GM12878 (cell line): Measurements from ENCODE around the gene RCL1. TPM values are rescaled to one million over a fixed set of nuclear protein-coding genes. Genes with fewer than 3 reads are reported as not detected.

ENCODE experiments used
- ATAC-seq: fragments of 200-7000 bp; cut with Tn5 transposase; 3 replicates; pipeline ENCODE4 v1.9.1; 2020; ENCODE audit warnings: mild to moderate bottlenecking, moderate library complexity
- BruUV-seq: library from RNA; stranded (reverse); fragments of 400-500 nt; replicated peaks from 2 replicates; lab custom pipeline; 2021; lab: Mats Ljungman, UMichigan
- CTCF ChIA-PET: fragments of 300-600 bp; sonication (Branson Sonifier 250); formaldehyde crosslinking; extraction: SDS; loops from one replicate; lab custom pipeline; 2021; ENCODE audit warnings: inconsistent platforms; lab: Yijun Ruan, JAX
- POLR2A ChIA-PET: fragments of 350-600 bp; formaldehyde crosslinking; extraction: SDS; loops from one replicate; lab custom pipeline; 2021; ENCODE audit warnings: inconsistent platforms; lab: Charles Lee
- RAD21 ChIA-PET: fragments of 300-600 bp; sonication (Branson Sonifier 250); formaldehyde crosslinking; loops from one replicate; lab custom pipeline; 2023; ENCODE audit warnings: antibody characterized with exemption; ENCODE audit not compliant: unreplicated experiment; lab: Charles Lee
- SMC1A ChIA-PET: fragments of 300-600 bp; sonication (Branson Sonifier 250); formaldehyde crosslinking; loops from one replicate; lab custom pipeline; 2023; ENCODE audit not compliant: unreplicated experiment, uncharacterized antibody; lab: Charles Lee
- DNase-seq: peaks from one replicate; pipeline ENCODE4 v3.0.0-alpha.2; 2011; ENCODE audit warnings: low read depth, low spot score
- FAIRE-seq: peaks from 3 replicates; lab custom pipeline; 2011; peaks lifted over from hg19 to GRCh38; lab: Jason Lieb, UNC
- H2AFZ ChIP-seq: 2 replicates; pipeline ENCODE4 v1.6.0; 2011; ENCODE audit warnings: low read depth, low read length, control low read depth; ENCODE audit not compliant: control insufficient read depth
- H3K27ac ChIP-seq: 2 replicates; pipeline ENCODE4 v1.5.1; 2011; ENCODE audit warnings: control low read depth; ENCODE audit not compliant: control insufficient read depth, insufficient read depth
- H3K27me3 ChIP-seq, 2 experiments: replicated peaks in 1 of 2; 2 replicates each; pipeline versions ENCODE4 v1.6.0 to v1.6.1; 2011; ENCODE audit warnings: low read length in 1 of 2; ENCODE audit not compliant: control insufficient read depth in 2 of 2, insufficient read depth in 2 of 2
- H3K36me3 ChIP-seq, 2 experiments: 2 replicates each; pipeline ENCODE4 v1.5.1; 2011; ENCODE audit warnings: low read length in 1 of 2; ENCODE audit not compliant: control insufficient read depth in 2 of 2, insufficient read depth in 2 of 2
- H3K4me1 ChIP-seq: 2 replicates; pipeline ENCODE4 v1.6.1; 2011; ENCODE audit warnings: mild to moderate bottlenecking, low read length, moderate library complexity, mixed read lengths; ENCODE audit not compliant: control insufficient read depth, insufficient read depth
- H3K4me2 ChIP-seq: 2 replicates; pipeline ENCODE4 v1.6.0; 2011; ENCODE audit warnings: control low read depth; ENCODE audit not compliant: control insufficient read depth, insufficient read depth
- H3K4me3 ChIP-seq: fragments of 200-600 bp; sonication (generic); 2 replicates; pipeline ENCODE4 v1.5.1; 2016
- H3K79me2 ChIP-seq: 2 replicates; pipeline ENCODE4 v1.6.0; 2011; ENCODE audit warnings: low read length; ENCODE audit not compliant: control insufficient read depth, insufficient read depth
- H3K9ac ChIP-seq: 2 replicates; pipeline ENCODE4 v1.8.0; 2011; ENCODE audit warnings: low read length, control low read depth, mixed read lengths; ENCODE audit not compliant: control insufficient read depth, insufficient read depth
- H3K9me3 ChIP-seq: replicated peaks from 3 replicates; pipeline ENCODE4 v1.5.1; 2011; ENCODE audit warnings: mild to moderate bottlenecking, low read length; ENCODE audit not compliant: control insufficient read depth, insufficient read depth
- H4K20me1 ChIP-seq: 2 replicates; pipeline ENCODE4 v1.6.0; 2011; ENCODE audit not compliant: control insufficient read depth, insufficient read depth
- CUX1 ChIP-seq: IDR thresholded peaks from 2 replicates; pipeline ENCODE4 v1.6.1; 2012; ENCODE audit warnings: improper control_type of control experiment, low read depth, low read length; ENCODE audit not compliant: insufficient replicate concordance
- FOS ChIP-seq: IDR thresholded peaks from 3 replicates; pipeline ENCODE4 v1.6.1; 2011; ENCODE audit warnings: borderline replicate concordance; ENCODE audit not compliant: insufficient read length; ENCODE audit errors: extremely low read depth
- SIN3A ChIP-seq: IDR thresholded peaks from 2 replicates; pipeline ENCODE4 v1.6.1; 2012; ENCODE audit warnings: low read depth, low read length, improper control_type of control experiment
- SMARCA5 ChIP-seq: fragments of 450-650 bp; IDR thresholded peaks from 2 replicates; pipeline ENCODE4 v1.6.1; 2017; ENCODE audit warnings: mild to moderate bottlenecking
- TCF12 ChIP-seq: IDR thresholded peaks from 2 replicates; pipeline ENCODE4 v1.6.1; 2011; ENCODE audit warnings: low read depth, mild to moderate bottlenecking, low read length
- WGBS: methylation state at CpG from one replicate; pipeline ENCODE4 v1.1.6; 2016; ENCODE audit warnings: low lambda C conversion rate; ENCODE audit not compliant: insufficient replicate concordance, insufficient coverage; ENCODE audit errors: missing lambda C conversion rate; 5-methylcytosine and 5-hydroxymethylcytosine counted together
- in situ Hi-C: fragments of 300-500 bp; cut with MboI; formaldehyde crosslinking; loops from 9 replicates; pipeline ENCODE4 v1.14.3; 2018; ENCODE audit warnings: mixed read lengths
- intact Hi-C: fragments of 100-400 bp; cut with micrococcal nuclease; formaldehyde crosslinking; loops from one replicate; pipeline ENCODE4 v1.14.2; 2022; ENCODE audit not compliant: unreplicated experiment
- polyA plus RNA-seq, 11 experiments: library from polyadenylated mRNA; depleted of rRNA in 4 of 11; unstranded in 6 of 11; stranded (reverse) in 5 of 11; fragments of >200 nt; fragmentation: Nextera tagmentation in 4 of 11; fragmentation: Illumina TruSeq in 1 of 11; extraction: Ambion mirVana in 4 of 11; extraction: Trizol in 1 of 11; gene quantifications; 1 replicate in 1 of 11; 2 replicates in 10 of 11; pipeline versions ENCODE4 v1.2.1 to v1.2.3, GENCODE V29; 2011 to 2016; ENCODE audit warnings: inconsistent platforms in 2 of 11, missing spikeins in 2 of 11, low read depth in 1 of 11
- total RNA-seq, 4 experiments: library from RNA; depleted of rRNA in 3 of 4; stranded (reverse); fragments of >200 nt in 3 of 4; fragmentation: Illumina TruSeq in 1 of 4; extraction: Trizol in 1 of 4; gene quantifications; 2 replicates each; pipeline versions ENCODE4 v1.2.1 to v1.2.3, GENCODE V29; 2013 to 2021
- TF ChIP-seq, protein P1 (sequence below): fragments of 450-650 bp; IDR thresholded peaks from 2 replicates; pipeline ENCODE4 v1.6.1; 2016; ENCODE audit warnings: mild to moderate bottlenecking
- TF ChIP-seq, protein P2 (sequence below): IDR thresholded peaks from 2 replicates; pipeline ENCODE4 v1.6.1; 2012; ENCODE audit warnings: low read depth, low read length, improper control_type of control experiment
- TF ChIP-seq, protein P3 (sequence below): fragments of 450-650 bp; IDR thresholded peaks from 2 replicates; pipeline ENCODE4 v1.6.1; 2017; ENCODE audit warnings: mild to moderate bottlenecking, moderate library complexity

The RCL1 gene
- total and polyA plus RNA-seq, 10 of the 15 experiments (the other 5 are each of a cell fraction or from before 2014, with no cell fraction given) = 21.1 to 46.8 (median 30.5) TPM

- ChIA-PET SMC1A (interaction anchor here (0.9 to 1.4 kb wide), 7 partner anchors 10 to 124 kb away, joined by 3 to 5 read pairs (median 3); no protein-coding TSS in a partner anchor), RAD21 (interaction anchor here (1.5 kb wide), 1 partner anchor 118 kb away, joined by 3 read pairs; no protein-coding TSS in a partner anchor)
- no TSS peak for BruUV-seq
- TF ChIP-seq SMARCA5 (no peak), FOS (no peak), TCF12 (no peak), CUX1 (no peak), SIN3A (no peak)
- TF ChIP-seq, protein P1, sequence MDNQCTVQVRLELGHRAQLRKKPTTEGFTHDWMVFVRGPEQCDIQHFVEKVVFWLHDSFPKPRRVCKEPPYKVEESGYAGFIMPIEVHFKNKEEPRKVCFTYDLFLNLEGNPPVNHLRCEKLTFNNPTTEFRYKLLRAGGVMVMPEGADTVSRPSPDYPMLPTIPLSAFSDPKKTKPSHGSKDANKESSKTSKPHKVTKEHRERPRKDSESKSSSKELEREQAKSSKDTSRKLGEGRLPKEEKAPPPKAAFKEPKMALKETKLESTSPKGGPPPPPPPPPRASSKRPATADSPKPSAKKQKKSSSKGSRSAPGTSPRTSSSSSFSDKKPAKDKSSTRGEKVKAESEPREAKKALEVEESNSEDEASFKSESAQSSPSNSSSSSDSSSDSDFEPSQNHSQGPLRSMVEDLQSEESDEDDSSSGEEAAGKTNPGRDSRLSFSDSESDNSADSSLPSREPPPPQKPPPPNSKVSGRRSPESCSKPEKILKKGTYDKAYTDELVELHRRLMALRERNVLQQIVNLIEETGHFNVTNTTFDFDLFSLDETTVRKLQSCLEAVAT = no peak
- TF ChIP-seq, protein P2, sequence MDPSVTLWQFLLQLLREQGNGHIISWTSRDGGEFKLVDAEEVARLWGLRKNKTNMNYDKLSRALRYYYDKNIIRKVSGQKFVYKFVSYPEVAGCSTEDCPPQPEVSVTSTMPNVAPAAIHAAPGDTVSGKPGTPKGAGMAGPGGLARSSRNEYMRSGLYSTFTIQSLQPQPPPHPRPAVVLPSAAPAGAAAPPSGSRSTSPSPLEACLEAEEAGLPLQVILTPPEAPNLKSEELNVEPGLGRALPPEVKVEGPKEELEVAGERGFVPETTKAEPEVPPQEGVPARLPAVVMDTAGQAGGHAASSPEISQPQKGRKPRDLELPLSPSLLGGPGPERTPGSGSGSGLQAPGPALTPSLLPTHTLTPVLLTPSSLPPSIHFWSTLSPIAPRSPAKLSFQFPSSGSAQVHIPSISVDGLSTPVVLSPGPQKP = no peak
- TF ChIP-seq, protein P3, sequence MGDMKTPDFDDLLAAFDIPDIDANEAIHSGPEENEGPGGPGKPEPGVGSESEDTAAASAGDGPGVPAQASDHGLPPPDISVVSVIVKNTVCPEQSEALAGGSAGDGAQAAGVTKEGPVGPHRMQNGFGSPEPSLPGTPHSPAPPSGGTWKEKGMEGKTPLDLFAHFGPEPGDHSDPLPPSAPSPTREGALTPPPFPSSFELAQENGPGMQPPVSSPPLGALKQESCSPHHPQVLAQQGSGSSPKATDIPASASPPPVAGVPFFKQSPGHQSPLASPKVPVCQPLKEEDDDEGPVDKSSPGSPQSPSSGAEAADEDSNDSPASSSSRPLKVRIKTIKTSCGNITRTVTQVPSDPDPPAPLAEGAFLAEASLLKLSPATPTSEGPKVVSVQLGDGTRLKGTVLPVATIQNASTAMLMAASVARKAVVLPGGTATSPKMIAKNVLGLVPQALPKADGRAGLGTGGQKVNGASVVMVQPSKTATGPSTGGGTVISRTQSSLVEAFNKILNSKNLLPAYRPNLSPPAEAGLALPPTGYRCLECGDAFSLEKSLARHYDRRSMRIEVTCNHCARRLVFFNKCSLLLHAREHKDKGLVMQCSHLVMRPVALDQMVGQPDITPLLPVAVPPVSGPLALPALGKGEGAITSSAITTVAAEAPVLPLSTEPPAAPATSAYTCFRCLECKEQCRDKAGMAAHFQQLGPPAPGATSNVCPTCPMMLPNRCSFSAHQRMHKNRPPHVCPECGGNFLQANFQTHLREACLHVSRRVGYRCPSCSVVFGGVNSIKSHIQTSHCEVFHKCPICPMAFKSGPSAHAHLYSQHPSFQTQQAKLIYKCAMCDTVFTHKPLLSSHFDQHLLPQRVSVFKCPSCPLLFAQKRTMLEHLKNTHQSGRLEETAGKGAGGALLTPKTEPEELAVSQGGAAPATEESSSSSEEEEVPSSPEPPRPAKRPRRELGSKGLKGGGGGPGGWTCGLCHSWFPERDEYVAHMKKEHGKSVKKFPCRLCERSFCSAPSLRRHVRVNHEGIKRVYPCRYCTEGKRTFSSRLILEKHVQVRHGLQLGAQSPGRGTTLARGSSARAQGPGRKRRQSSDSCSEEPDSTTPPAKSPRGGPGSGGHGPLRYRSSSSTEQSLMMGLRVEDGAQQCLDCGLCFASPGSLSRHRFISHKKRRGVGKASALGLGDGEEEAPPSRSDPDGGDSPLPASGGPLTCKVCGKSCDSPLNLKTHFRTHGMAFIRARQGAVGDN = no peak
- TF ChIP-seq, all 136 proteins: peak for 0
- 97% methylated on average over 6 of the region's 6 CpGs for WGBS
- Histone ChIP-seq H3K4me2 (no peak overlapping the region), H3K9me3 (no peaks in the 10 kb centered on the region), H4K20me1 (no peaks in the 10 kb centered on the region), H3K36me3 (peaks cover 4 to 11% of the 10 kb centered on the region in 2 experiments; a peak in 2 of 4 replicates), H3K27ac (no peak overlapping the region), H3K4me1 (no peaks in the 10 kb centered on the region), H3K9ac (no peak overlapping the region), H3K79me2 (no peaks in the 10 kb centered on the region), H3K27me3 (no peaks in the 10 kb centered on the region), H2AFZ (no peak overlapping the region), H3K4me3 (no peak overlapping the region)
- in situ Hi-C loops = no loop called here
- intact Hi-C loops = no loop called here
- ChIA-PET CTCF (interaction anchor here (1.1 kb wide), 1 partner anchor 13 kb away, joined by 3 read pairs; no protein-coding TSS in a partner anchor), POLR2A (no interaction called here)
- ATAC-seq (no peak), FAIRE-seq (no peak), DNase-seq (no peak)
Measured at GRCh38 chr9:4864698-4865097, 72.0 kb downstream of the RCL1 start.
